Breast epithelium (tissue), 3 donors: ENCODE measurements around the gene PTPRM.

Source experiments
- CTCF ChIP-seq, 3 donors: fragments of 450-650 bp; IDR thresholded peaks; one replicate each; pipeline ENCODE4 v1.5.1; 2016 to 2017; ENCODE audit warnings: antibody characterized with exemption in 3 of 3, mild to moderate bottlenecking in 3 of 3, moderate library complexity in 3 of 3
- POLR2A ChIP-seq: fragments of 450-650 bp; IDR thresholded peaks from one replicate; pipeline ENCODE4 v1.6.1; 2016; ENCODE audit warnings: antibody characterized with exemption, mild to moderate bottlenecking, moderate library complexity
- POLR2AphosphoS5 ChIP-seq, 3 donors: sonication (generic); formaldehyde crosslinking; IDR thresholded peaks; one replicate each; pipeline ENCODE4 v1.6.1; 2017; ENCODE audit warnings: antibody characterized with exemption in 3 of 3

GRCh38 chr18:7532942-7533341 lies 34.2 kb upstream of the PTPRM start:
- TF ChIP-seq CTCF (IDR thresholded peaks at IDR 0.05) (no peak), POLR2AphosphoS5 (IDR thresholded peaks at IDR 0.05) (no peak), POLR2A (no peak)
